Ishikawa (cell line): ENCODE measurements around the gene TNF.

Experiments
- CEBPB ChIP-seq: IDR thresholded peaks from 2 replicates; pipeline ENCODE4 v1.6.1; 2012
- CREB1 ChIP-seq: IDR thresholded peaks from 2 replicates; pipeline ENCODE4 v1.6.1; 2012; ENCODE audit warnings: low read depth
- EGR1 ChIP-seq: IDR thresholded peaks from 2 replicates; pipeline ENCODE4 v1.6.1; 2012
- EP300 ChIP-seq: IDR thresholded peaks from 2 replicates; pipeline ENCODE4 v1.6.1; 2012; ENCODE audit warnings: borderline replicate concordance
- FOXM1 ChIP-seq: IDR thresholded peaks from 2 replicates; pipeline ENCODE4 v1.6.1; 2012; ENCODE audit warnings: low read depth, borderline replicate concordance
- MAX ChIP-seq: IDR thresholded peaks from 2 replicates; pipeline ENCODE4 v1.6.1; 2012
- NFIC ChIP-seq: IDR thresholded peaks from 2 replicates; pipeline ENCODE4 v1.6.1; 2012
- RAD21 ChIP-seq: IDR thresholded peaks from 2 replicates; pipeline ENCODE4 v1.6.1; 2012; ENCODE audit warnings: low read depth
- REST ChIP-seq: IDR thresholded peaks from 2 replicates; pipeline ENCODE4 v1.6.1; 2012; ENCODE audit warnings: low read depth, mild to moderate bottlenecking
- TAF1 ChIP-seq: IDR thresholded peaks from 2 replicates; pipeline ENCODE4 v1.6.1; 2012; ENCODE audit warnings: low read depth, mild to moderate bottlenecking
- TCF12 ChIP-seq: IDR thresholded peaks from 2 replicates; pipeline ENCODE4 v1.6.1; 2012; ENCODE audit warnings: low read depth
- TEAD4 ChIP-seq: IDR thresholded peaks from 2 replicates; pipeline ENCODE4 v1.6.1; 2012
- USF1 ChIP-seq: IDR thresholded peaks from 2 replicates; pipeline ENCODE4 v1.6.1; 2012
- YY1 ChIP-seq: IDR thresholded peaks from 2 replicates; pipeline ENCODE4 v1.6.1; 2012; ENCODE audit warnings: low read depth
- ZBTB7A ChIP-seq: IDR thresholded peaks from 2 replicates; pipeline ENCODE4 v1.6.1; 2012; ENCODE audit warnings: low read depth

TNF gene

DNA sequence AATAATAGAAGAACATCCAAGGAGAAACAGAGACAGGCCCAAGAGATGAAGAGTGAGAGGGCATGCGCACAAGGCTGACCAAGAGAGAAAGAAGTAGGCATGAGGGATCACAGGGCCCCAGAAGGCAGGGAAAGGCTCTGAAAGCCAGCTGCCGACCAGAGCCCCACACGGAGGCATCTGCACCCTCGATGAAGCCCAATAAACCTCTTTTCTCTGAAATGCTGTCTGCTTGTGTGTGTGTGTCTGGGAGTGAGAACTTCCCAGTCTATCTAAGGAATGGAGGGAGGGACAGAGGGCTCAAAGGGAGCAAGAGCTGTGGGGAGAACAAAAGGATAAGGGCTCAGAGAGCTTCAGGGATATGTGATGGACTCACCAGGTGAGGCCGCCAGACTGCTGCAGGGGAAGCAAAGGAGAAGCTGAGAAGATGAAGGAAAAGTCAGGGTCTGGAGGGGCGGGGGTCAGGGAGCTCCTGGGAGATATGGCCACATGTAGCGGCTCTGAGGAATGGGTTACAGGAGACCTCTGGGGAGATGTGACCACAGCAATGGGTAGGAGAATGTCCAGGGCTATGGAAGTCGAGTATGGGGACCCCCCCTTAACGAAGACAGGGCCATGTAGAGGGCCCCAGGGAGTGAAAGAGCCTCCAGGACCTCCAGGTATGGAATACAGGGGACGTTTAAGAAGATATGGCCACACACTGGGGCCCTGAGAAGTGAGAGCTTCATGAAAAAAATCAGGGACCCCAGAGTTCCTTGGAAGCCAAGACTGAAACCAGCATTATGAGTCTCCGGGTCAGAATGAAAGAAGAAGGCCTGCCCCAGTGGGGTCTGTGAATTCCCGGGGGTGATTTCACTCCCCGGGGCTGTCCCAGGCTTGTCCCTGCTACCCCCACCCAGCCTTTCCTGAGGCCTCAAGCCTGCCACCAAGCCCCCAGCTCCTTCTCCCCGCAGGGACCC lies 981 bp upstream of the TNF start:
- no peak for TF ChIP-seq TEAD4
- TF ChIP-seq EP300, result no peak
- no peak for TF ChIP-seq EGR1
- TF ChIP-seq TAF1, result no peak
- TF ChIP-seq REST, result no peak
- no peak for TF ChIP-seq FOXM1
- TF ChIP-seq MAX, result no peak
- no peak for TF ChIP-seq USF1
- no peak for TF ChIP-seq CEBPB
- TF ChIP-seq TCF12, result no peak

DNA sequence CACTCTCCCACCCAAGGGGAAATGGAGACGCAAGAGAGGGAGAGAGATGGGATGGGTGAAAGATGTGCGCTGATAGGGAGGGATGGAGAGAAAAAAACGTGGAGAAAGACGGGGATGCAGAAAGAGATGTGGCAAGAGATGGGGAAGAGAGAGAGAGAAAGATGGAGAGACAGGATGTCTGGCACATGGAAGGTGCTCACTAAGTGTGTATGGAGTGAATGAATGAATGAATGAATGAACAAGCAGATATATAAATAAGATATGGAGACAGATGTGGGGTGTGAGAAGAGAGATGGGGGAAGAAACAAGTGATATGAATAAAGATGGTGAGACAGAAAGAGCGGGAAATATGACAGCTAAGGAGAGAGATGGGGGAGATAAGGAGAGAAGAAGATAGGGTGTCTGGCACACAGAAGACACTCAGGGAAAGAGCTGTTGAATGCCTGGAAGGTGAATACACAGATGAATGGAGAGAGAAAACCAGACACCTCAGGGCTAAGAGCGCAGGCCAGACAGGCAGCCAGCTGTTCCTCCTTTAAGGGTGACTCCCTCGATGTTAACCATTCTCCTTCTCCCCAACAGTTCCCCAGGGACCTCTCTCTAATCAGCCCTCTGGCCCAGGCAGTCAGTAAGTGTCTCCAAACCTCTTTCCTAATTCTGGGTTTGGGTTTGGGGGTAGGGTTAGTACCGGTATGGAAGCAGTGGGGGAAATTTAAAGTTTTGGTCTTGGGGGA lies 754 bp downstream of the TNF start:
- no peak for TF ChIP-seq RAD21

DNA sequence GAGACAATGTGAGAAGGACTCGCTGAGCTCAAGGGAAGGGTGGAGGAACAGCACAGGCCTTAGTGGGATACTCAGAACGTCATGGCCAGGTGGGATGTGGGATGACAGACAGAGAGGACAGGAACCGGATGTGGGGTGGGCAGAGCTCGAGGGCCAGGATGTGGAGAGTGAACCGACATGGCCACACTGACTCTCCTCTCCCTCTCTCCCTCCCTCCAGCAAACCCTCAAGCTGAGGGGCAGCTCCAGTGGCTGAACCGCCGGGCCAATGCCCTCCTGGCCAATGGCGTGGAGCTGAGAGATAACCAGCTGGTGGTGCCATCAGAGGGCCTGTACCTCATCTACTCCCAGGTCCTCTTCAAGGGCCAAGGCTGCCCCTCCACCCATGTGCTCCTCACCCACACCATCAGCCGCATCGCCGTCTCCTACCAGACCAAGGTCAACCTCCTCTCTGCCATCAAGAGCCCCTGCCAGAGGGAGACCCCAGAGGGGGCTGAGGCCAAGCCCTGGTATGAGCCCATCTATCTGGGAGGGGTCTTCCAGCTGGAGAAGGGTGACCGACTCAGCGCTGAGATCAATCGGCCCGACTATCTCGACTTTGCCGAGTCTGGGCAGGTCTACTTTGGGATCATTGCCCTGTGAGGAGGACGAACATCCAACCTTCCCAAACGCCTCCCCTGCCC lies 1.7 kb downstream of the TNF start:
- no peak for TF ChIP-seq TEAD4
- TF ChIP-seq FOXM1, result no peak
- TF ChIP-seq CREB1, result no peak
- no peak for TF ChIP-seq NFIC
- no peak for TF ChIP-seq TAF1
- TF ChIP-seq TCF12, result no peak
- TF ChIP-seq USF1, result no peak

- no peak for TF ChIP-seq ZBTB7A
- no peak for TF ChIP-seq NFIC
- no peak for TF ChIP-seq TAF1
Observed at GRCh38 chr6:31577579-31577966, 2.2 kb downstream of the TNF start.

DNA sequence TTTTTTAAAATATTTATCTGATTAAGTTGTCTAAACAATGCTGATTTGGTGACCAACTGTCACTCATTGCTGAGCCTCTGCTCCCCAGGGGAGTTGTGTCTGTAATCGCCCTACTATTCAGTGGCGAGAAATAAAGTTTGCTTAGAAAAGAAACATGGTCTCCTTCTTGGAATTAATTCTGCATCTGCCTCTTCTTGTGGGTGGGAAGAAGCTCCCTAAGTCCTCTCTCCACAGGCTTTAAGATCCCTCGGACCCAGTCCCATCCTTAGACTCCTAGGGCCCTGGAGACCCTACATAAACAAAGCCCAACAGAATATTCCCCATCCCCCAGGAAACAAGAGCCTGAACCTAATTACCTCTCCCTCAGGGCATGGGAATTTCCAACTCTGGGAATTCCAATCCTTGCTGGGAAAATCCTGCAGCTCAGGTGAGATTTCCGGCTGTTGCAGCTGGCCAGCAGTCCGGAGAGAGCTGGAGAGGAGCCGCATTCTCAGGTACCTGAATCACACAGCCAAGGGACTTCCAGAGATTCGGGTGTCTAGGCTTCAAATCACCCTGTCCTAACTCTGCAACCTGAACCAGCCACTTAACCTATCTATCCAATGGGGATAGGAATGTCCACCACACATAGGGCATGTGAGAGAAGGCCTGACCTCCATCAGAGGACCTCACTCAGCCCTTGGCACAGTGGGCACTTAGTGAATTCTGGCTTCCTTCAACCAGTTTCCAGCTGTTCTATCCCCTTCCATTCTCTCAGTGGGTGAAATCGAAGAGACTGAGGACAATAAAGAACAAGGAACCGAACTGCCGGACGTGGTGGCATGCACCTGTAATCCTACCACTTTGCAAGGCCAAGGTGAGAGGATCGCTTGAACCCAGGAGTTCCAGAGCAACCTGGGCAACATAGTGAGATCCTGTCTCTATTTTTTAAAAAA lies 3.1 kb downstream of the TNF start:
- TF ChIP-seq CREB1, result no peak
- TF ChIP-seq TCF12, result no peak
- TF ChIP-seq USF1, result no peak
- no peak for TF ChIP-seq RAD21
- no peak for TF ChIP-seq EGR1
- no peak for TF ChIP-seq CEBPB
- no peak for TF ChIP-seq YY1
- TF ChIP-seq EP300, result no peak
- no peak for TF ChIP-seq ZBTB7A
- no peak for TF ChIP-seq MAX
- no peak for TF ChIP-seq TAF1

- TF ChIP-seq NFIC (no peak), ZBTB7A (no peak), REST (no peak), TEAD4 (no peak), EGR1 (no peak), MAX (no peak), TCF12 (no peak), RAD21 (no peak), FOXM1 (no peak), CREB1 (no peak), EP300 (no peak), TAF1 (no peak), YY1 (no peak)
Observed at GRCh38 chr6:31579119-31579505, 3.7 kb downstream of the TNF start.
